ENCODE results near the gene NDST3.

- no peak for TF ChIP-seq EZH2 (IDR thresholded peaks at IDR 0.05; ENCODE audit: low read length)
- no peak for TF ChIP-seq CTCF (optimal IDR thresholded peaks at IDR 0.05 in 1 of 3, IDR thresholded peaks at IDR 0.05 in 1 of 3, conservative IDR thresholded peaks at IDR 0.05 in 1 of 3; ENCODE audit: extremely low read depth in 1 of 3, insufficient read depth in 2 of 3, low read length in 3 of 3)
Measured at GRCh38 chr4:118226311-118227010, 192.2 kb downstream of the NDST3 start.
